BLaER1 treated with 17β-estradiol and CSF1 and Interleukin-3, amounts not matched to agents 10 nM and 100 nM (cell line): ENCODE results near the gene TFDP2.

Source experiments
- H3K27ac ChIP-seq, 11 experiments: shearing (Covaris generic); formaldehyde crosslinking; 2 replicates each; pipeline ENCODE4 v1.8.1; 2022
- H3K27me3 ChIP-seq, 11 experiments: shearing (Covaris generic); formaldehyde crosslinking; 2 replicates each; pipeline ENCODE4 v1.8.1; 2022
- H3K36me3 ChIP-seq, 11 experiments: shearing (Covaris generic); formaldehyde crosslinking; 2 replicates each; pipeline ENCODE4 v1.8.1; 2022
- H3K4me1 ChIP-seq, 10 experiments: shearing (Covaris generic); formaldehyde crosslinking; 2 replicates each; pipeline ENCODE4 v1.8.1; 2022
- H3K4me2 ChIP-seq, 11 experiments: shearing (Covaris generic); formaldehyde crosslinking; 2 replicates each; pipeline ENCODE4 v1.8.1; 2022
- H3K4me3 ChIP-seq, 10 experiments: shearing (Covaris generic); formaldehyde crosslinking; 2 replicates each; pipeline ENCODE4 v1.8.1; 2022
- H3K9ac ChIP-seq, 11 experiments: shearing (Covaris generic); formaldehyde crosslinking; 2 replicates each; pipeline ENCODE4 v1.8.1; 2022
- H3K9me3 ChIP-seq, 11 experiments: shearing (Covaris generic); formaldehyde crosslinking; replicated peaks in 1 of 11; 2 replicates each; pipeline ENCODE4 v1.8.1; 2022
- H4K20me1 ChIP-seq, 11 experiments: shearing (Covaris generic); formaldehyde crosslinking; 2 replicates each; pipeline ENCODE4 v1.8.1; 2022
- Cebpa-rat ChIP-seq, 11 experiments: shearing (Covaris generic); IDR thresholded peaks; 2 replicates each; pipeline ENCODE4 v1.8.1; 2022

The TFDP2 gene

DNA sequence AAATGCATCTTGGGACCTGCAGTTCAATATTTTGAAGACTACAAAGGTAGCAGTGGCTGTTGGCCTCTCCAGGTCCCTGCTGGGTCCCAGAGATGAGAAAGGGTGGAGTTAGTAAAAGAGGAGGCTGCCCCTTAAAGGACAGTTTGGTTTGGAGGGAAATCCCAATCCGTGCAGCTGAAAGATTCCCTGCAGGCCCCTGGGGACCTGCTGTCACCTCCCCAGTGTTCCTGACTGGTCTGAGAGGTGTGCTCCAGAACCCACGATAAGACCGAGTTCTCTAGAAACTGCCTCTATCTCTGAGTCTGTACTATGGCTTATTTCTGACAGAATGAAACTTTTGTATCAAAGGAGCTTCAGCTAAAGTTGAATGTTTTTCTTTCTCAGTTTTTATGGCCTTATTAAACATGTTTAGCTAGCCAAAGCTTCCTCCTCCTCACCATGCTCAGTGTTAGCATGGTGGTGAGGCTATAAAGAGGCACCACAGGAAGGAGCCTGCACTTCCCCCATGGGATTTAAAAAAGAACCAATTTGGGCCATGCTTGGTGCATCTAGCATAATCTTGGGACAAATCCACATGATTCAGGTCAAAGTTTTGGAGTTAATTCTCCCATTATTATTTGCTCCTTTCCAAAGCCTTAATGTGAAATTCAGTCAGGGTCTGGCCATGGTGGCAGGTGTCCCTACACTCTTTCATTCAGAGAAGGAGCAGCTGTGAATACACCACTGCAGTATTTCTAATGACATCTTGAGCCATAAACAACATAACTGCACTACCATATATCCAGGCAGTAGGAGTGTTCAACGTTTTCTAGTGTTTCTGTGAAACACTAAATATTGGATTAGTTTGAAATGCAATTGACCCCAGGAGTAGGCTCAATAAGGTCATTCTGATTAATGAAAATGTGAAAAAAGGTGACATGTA lies 198.5 kb downstream of the TFDP2 start:
- no peak overlapping the region for H3K9ac ChIP-seq
- no peak overlapping the region for H3K27ac ChIP-seq
- no peaks in the 10 kb centered on the region for H4K20me1 ChIP-seq
- H3K9me3 ChIP-seq = peaks cover 0 to 8% (median 0%) of the 10 kb centered on the region in 11 experiments; a peak in 3 of 22 replicates
- no peaks in the 10 kb centered on the region for H3K27me3 ChIP-seq
- no peak for TF ChIP-seq Cebpa-rat (IDR thresholded peaks at IDR 0.05)
- H3K4me1 ChIP-seq = peaks cover 9 to 25% (median 20%) of the 10 kb centered on the region in 10 experiments
- H3K36me3 ChIP-seq = peaks cover 0 to 45% (median 22%) of the 10 kb centered on the region in 11 experiments; a peak in 16 of 22 replicates
- H3K4me2 ChIP-seq = peak overlapping the region in 10 of 11 experiments; percentile 16 to 77 (median 55); a peak in 17 of 22 replicates
- H3K4me3 ChIP-seq = no peak overlapping the region

DNA sequence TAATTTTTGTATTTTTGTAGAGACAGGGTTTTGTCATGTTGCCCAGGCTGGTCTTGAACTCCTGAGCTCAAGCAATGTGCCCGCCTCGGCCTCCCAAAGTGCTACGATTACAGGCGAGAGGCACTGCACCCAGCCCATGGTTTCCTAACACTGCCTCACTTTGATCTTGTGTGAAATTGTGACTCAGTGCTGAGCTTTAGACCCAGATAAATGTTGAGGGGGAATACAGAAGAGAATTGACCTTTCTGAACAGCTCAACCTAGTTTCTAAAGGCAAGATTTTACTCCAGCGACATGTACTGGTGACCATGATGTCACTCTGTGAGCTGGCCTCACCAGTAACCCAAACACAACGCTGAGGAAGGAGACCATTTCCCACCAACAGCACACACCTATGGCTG lies 199.4 kb downstream of the TFDP2 start:
- Histone ChIP-seq H3K4me2 (peak overlapping the region in 7 of 11 experiments; percentile 23 to 77 (median 58); a peak in 10 of 22 replicates), H4K20me1 (no peaks in the 10 kb centered on the region), H3K9ac (no peak overlapping the region), H3K36me3 (peaks cover 0 to 49% (median 22%) of the 10 kb centered on the region in 11 experiments; a peak in 16 of 22 replicates), H3K9me3 (peaks cover 0 to 8% (median 0%) of the 10 kb centered on the region in 11 experiments; a peak in 3 of 22 replicates), H3K4me1 (peaks cover 9 to 16% (median 13%) of the 10 kb centered on the region in 10 experiments), H3K27ac (no peak overlapping the region), H3K4me3 (no peak overlapping the region), H3K27me3 (no peaks in the 10 kb centered on the region)
- TF ChIP-seq Cebpa-rat (IDR thresholded peaks at IDR 0.05) = no peak

DNA sequence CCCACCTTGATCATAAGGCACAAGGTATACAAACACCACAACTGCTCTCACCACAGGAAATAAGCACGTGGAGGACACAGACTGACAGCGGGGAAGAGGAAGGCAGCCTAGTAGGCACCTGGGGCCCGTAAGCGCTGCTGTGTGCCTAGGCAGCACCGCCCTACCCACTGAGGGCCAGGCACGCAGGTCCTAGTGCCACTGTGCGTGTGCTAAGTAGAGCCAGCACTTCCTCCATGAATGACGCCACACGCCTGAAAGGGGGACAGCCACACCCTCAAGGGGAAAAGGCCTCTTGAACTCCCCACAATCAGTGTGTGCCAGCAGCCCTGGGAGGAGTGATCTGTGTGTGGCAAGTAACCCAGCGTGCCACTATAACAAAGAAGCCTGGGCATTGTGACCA lies 199.9 kb downstream of the TFDP2 start:
- Histone ChIP-seq H3K9ac (no peak overlapping the region), H3K27ac (no peak overlapping the region), H3K9me3 (peaks cover 0 to 8% (median 0%) of the 10 kb centered on the region in 11 experiments; a peak in 3 of 22 replicates), H3K36me3 (peaks cover 0 to 49% (median 22%) of the 10 kb centered on the region in 11 experiments; a peak in 16 of 22 replicates), H4K20me1 (no peaks in the 10 kb centered on the region), H3K4me2 (no peak overlapping the region), H3K4me1 (peaks cover 9 to 16% (median 12%) of the 10 kb centered on the region in 10 experiments), H3K27me3 (no peaks in the 10 kb centered on the region), H3K4me3 (no peak overlapping the region)
- TF ChIP-seq Cebpa-rat (IDR thresholded peaks at IDR 0.05) = no peak

DNA sequence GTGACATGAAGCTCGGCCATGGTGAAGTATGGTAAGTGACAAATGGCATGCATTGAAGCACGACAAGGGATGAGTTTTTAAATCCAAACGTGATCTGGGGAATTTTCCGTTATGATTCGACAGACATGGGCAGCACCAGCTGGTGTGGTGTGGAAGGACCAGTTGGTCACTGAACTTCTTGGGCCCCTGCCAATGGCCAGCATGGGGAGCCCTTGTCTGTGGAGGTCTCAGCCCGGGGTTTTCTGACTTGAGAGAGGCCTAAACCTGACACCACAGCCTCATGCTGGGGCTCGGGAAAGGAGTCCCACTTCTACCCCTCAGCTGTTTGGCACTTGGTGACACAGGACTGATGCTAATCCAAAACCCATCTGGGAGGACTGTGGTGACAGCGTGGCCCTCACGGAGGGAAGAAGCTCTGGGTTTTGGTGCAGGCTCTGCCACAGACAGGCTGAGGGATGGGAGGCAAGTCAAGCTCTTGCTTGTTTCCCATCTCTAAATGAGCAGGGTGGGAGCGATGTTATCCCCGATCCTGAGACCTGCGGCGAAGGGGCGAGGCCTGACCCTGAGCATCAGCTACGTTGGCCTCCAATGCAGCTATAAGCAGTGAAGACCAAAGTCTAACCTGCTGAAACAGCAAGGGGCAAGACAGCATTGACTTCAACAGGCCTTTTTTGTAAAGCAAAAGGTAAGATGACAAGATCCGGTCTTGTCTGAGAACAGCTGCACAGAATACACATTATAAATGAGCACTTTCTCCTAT lies 203.4 kb downstream of the TFDP2 start:
- no peak overlapping the region for H3K4me2 ChIP-seq
- H3K27me3 ChIP-seq = no peaks in the 10 kb centered on the region
- H3K4me3 ChIP-seq = no peak overlapping the region
- no peaks in the 10 kb centered on the region for H4K20me1 ChIP-seq
- H3K9ac ChIP-seq = no peak overlapping the region
- H3K36me3 ChIP-seq = peaks cover 0 to 28% (median 6%) of the 10 kb centered on the region in 11 experiments; a peak in 11 of 22 replicates
- no peak overlapping the region for H3K27ac ChIP-seq
- peaks cover 0 to 8% (median 0%) of the 10 kb centered on the region in 11 experiments; a peak in 3 of 22 replicates for H3K9me3 ChIP-seq
- no peak for TF ChIP-seq Cebpa-rat (IDR thresholded peaks at IDR 0.05)
- H3K4me1 ChIP-seq = peaks cover 6 to 11% (median 10%) of the 10 kb centered on the region in 10 experiments

DNA sequence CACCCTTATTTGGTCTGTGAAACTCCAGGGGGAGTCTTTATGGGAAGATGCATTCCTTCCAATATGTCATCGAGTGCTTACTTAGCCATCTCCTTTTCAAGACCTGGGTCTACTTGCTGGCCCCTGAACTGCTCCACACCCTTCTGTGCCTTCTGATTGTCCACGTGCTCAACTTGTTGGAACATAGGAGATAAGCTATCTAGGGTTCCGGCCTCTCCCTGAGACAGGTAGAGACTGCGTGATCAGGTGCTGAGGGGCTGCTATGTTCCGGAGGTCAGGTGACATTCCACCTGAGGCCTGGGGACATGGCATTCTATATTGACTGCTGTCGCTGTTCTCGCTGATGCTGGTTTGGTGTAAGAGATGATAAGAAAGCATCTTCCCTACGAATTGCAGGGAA lies 207.3 kb downstream of the TFDP2 start:
- Histone ChIP-seq H3K4me2 (no peak overlapping the region), H3K4me1 (peaks cover 0 to 16% (median 3%) of the 10 kb centered on the region in 10 experiments; a peak in 8 of 20 replicates), H3K36me3 (peaks cover 0 to 10% (median 0%) of the 10 kb centered on the region in 11 experiments; a peak in 2 of 22 replicates), H3K4me3 (no peak overlapping the region), H3K9me3 (no peaks in the 10 kb centered on the region), H3K27me3 (no peaks in the 10 kb centered on the region), H3K27ac (no peak overlapping the region), H3K9ac (no peak overlapping the region), H4K20me1 (no peaks in the 10 kb centered on the region)
- no peak for TF ChIP-seq Cebpa-rat (IDR thresholded peaks at IDR 0.05)

DNA sequence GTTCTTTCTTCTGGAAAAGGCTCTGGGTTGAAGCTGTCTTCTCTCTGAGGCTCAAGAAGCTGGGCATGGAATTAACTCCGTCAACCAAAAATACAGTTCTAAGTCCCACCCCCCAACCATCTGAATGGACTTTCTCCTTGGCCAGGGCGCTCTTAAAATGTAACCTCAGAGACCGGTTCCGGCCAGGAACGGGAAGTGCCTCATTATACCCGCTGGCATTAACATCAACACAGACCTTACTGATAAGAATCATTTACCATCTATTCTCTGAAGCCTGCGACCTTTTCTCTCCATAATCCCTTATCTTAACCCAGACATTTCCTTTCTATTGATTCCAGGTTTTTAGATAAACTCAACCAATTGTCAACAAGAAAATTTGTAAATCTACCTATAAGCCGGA lies 208.3 kb downstream of the TFDP2 start:
- Histone ChIP-seq H3K9ac (no peak overlapping the region), H3K9me3 (no peaks in the 10 kb centered on the region), H3K4me1 (peaks cover 0 to 16% (median 3%) of the 10 kb centered on the region in 10 experiments; a peak in 8 of 20 replicates), H3K36me3 (peaks cover 0 to 7% (median 0%) of the 10 kb centered on the region in 11 experiments; a peak in 2 of 22 replicates), H3K27ac (no peak overlapping the region), H3K27me3 (no peaks in the 10 kb centered on the region), H4K20me1 (no peaks in the 10 kb centered on the region), H3K4me2 (peak overlapping the region in 2 of 11 experiments; percentile 49 to 52; a peak in 2 of 22 replicates), H3K4me3 (no peak overlapping the region)
- no peak for TF ChIP-seq Cebpa-rat (IDR thresholded peaks at IDR 0.05)

DNA sequence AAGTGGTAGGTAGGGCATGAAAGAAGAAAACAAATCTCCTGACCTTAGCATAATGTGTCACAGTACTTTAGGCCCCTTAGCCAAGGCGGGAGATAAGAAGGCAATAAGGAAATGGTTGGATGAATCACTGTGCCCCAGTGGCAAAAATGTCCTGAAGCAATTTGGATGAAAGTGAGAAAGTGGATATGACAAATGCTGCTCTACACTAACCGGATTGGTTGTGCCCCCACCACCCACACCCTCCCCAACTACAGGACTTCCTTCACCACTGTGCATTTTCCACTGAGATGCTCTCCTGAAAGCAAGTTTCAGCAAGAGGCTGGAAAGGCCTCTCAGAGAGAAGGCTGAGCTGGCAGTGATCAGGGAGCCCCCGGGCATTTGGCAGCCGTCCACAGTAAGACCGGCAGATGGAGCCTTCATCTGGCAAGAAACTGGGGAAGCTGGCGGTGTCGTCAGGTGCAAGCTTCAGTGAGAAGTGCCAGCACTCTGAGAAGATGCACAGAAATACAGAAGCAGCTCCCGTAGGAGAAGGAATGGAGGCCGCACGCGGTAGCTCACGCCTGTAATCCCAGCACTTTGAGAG lies 209.1 kb downstream of the TFDP2 start:
- peaks cover 0 to 16% (median 3%) of the 10 kb centered on the region in 10 experiments; a peak in 8 of 20 replicates for H3K4me1 ChIP-seq
- H3K4me3 ChIP-seq = no peak overlapping the region
- H3K27me3 ChIP-seq = no peaks in the 10 kb centered on the region
- H3K4me2 ChIP-seq = peak overlapping the region in 4 of 11 experiments; percentile 5 to 52 (median 47); a peak in 6 of 22 replicates
- no peak overlapping the region for H3K27ac ChIP-seq
- no peaks in the 10 kb centered on the region for H4K20me1 ChIP-seq
- H3K9ac ChIP-seq = no peak overlapping the region
- H3K9me3 ChIP-seq = no peaks in the 10 kb centered on the region
- H3K36me3 ChIP-seq = peaks cover 0 to under 1% (median 0%) of the 10 kb centered on the region in 11 experiments; a peak in 1 of 22 replicates
- no peak for TF ChIP-seq Cebpa-rat (IDR thresholded peaks at IDR 0.05)

DNA sequence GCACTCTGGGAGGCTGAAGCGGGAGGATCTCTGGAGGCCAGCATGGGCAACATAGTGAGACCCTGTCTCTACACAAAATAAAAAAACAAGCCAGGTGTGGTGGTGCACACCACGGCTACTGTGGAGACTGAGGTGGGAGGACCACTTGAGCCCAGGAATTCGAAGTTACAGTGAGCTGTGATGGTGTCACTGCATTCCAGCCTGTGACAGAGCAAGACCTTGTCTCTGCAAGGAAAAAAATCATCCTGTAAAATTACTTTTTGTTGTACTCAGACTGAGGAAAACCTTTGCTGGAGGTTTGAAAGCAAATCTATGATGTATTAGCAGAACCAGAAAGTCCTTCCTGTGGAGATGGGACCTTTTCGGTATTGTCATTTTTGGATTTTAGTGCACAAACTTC lies 209.6 kb downstream of the TFDP2 start:
- TF ChIP-seq Cebpa-rat (IDR thresholded peaks at IDR 0.05) = no peak
- Histone ChIP-seq H3K9ac (no peak overlapping the region), H3K27me3 (no peaks in the 10 kb centered on the region), H3K27ac (no peak overlapping the region), H3K36me3 (no peaks in the 10 kb centered on the region), H4K20me1 (no peaks in the 10 kb centered on the region), H3K4me1 (peaks cover 0 to 16% (median 3%) of the 10 kb centered on the region in 10 experiments; a peak in 8 of 20 replicates), H3K4me2 (peak overlapping the region in 3 of 11 experiments; percentile 45 to 52 (median 49); a peak in 6 of 22 replicates), H3K9me3 (no peaks in the 10 kb centered on the region), H3K4me3 (no peak overlapping the region)
